ENCODE data around the gene PACS1. TPM values are rescaled to one million over a fixed set of nuclear protein-coding genes. Genes with fewer than 3 reads are reported as not detected.
"Not testable (repeated sequence)": the region's sequence is repeated elsewhere in the genome, so short reads cannot be mapped to it uniquely, and the experiment has no call there.

The PACS1 gene
- total RNA-seq, 1 experiment from 2014 or later: 33.5 TPM

DNA sequence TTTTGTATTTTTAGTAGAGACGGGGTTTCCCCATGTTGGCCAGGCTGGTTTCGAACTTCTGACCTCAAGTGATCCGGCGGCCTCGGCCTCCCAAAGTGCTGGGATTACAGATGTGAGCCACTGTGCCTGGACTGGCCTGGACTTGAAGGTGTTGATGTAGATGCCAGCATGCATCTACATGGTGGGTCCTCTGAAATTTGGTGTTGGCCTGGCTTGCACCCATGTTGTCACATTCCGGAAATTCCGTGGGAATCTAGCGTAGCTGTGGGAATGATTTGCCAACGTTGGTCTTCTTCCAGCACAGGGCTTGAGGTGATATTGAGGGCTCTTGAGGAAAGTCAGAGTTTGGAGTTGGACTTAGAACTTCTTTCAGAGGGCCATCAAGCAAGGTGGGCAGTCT is 6.5 kb downstream of the PACS1 start:
- peaks cover 37% of the 10 kb centered on the region for H3K36me3 Mint-ChIP-seq (ENCODE audit: insufficient read depth, unreplicated experiment)
- TF ChIP-seq, protein P1, sequence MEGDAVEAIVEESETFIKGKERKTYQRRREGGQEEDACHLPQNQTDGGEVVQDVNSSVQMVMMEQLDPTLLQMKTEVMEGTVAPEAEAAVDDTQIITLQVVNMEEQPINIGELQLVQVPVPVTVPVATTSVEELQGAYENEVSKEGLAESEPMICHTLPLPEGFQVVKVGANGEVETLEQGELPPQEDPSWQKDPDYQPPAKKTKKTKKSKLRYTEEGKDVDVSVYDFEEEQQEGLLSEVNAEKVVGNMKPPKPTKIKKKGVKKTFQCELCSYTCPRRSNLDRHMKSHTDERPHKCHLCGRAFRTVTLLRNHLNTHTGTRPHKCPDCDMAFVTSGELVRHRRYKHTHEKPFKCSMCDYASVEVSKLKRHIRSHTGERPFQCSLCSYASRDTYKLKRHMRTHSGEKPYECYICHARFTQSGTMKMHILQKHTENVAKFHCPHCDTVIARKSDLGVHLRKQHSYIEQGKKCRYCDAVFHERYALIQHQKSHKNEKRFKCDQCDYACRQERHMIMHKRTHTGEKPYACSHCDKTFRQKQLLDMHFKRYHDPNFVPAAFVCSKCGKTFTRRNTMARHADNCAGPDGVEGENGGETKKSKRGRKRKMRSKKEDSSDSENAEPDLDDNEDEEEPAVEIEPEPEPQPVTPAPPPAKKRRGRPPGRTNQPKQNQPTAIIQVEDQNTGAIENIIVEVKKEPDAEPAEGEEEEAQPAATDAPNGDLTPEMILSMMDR (IDR thresholded peaks at IDR 0.05; ENCODE audit: unreplicated experiment): no peak
- H3K27me3 Mint-ChIP-seq (ENCODE audit: insufficient read depth, unreplicated experiment): no peaks in the 10 kb centered on the region
- no peak overlapping the region for H3K27ac Mint-ChIP-seq (ENCODE audit: low read depth, unreplicated experiment)
- no peaks in the 10 kb centered on the region for H3K9me3 Mint-ChIP-seq (ENCODE audit: unreplicated experiment)
- DNase-seq (ENCODE audit: unreplicated experiment): no peak
- BruUV-seq (replicated peaks): no TSS peak
- intact Hi-C loops (cut with micrococcal nuclease): no loop called here
- CTCF ChIA-PET: interaction anchor here (0.6 to 1.6 kb wide), 4 partner anchors 9 to 56 kb away, joined by 3 to 8 read pairs (median 3); no protein-coding TSS in a partner anchor
- peaks cover 36% of the 10 kb centered on the region for H3K4me1 Mint-ChIP-seq (ENCODE audit: insufficient read depth, unreplicated experiment)
- POLR2A ChIA-PET: no interaction called here
- H3K4me3 Mint-ChIP-seq (ENCODE audit: unreplicated experiment): no peak overlapping the region

DNA sequence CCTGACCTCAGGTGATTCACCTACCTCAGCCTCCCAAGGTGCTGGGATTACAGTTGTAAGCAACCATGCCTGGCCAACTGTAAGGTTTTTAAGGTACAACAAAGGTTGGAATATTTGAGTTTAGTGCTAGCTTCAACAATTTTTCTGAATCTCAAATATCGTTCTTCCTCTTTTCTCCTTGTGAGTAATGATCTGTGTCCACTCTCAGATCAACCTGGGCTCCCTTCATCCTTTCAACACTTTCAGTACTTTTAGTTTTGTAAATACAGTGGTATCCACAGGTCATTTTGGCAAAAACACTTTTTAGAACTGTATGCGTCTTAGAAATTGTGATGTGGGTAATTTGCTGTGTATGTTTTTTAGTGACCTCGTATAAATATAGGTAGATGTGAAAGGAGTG is 7.9 kb downstream of the PACS1 start:
- H3K27ac Mint-ChIP-seq (ENCODE audit: low read depth, unreplicated experiment): no peak overlapping the region
- no peaks in the 10 kb centered on the region for H3K27me3 Mint-ChIP-seq (ENCODE audit: insufficient read depth, unreplicated experiment)
- H3K36me3 Mint-ChIP-seq (ENCODE audit: insufficient read depth, unreplicated experiment): peaks cover 37% of the 10 kb centered on the region
- CTCF ChIA-PET: interaction anchor here (0.6 to 1.6 kb wide), 4 partner anchors 10 to 168 kb away, joined by 3 to 8 read pairs (median 3); no protein-coding TSS in a partner anchor
- H3K9me3 Mint-ChIP-seq (ENCODE audit: unreplicated experiment): no peaks in the 10 kb centered on the region
- BruUV-seq (replicated peaks): no TSS peak
- peaks cover 32% of the 10 kb centered on the region for H3K4me1 Mint-ChIP-seq (ENCODE audit: insufficient read depth, unreplicated experiment)
- intact Hi-C loops (cut with micrococcal nuclease): no loop called here
- DNase-seq (ENCODE audit: unreplicated experiment): no peak
- TF ChIP-seq, protein P1 (IDR thresholded peaks at IDR 0.05; ENCODE audit: unreplicated experiment): no peak
- POLR2A ChIA-PET: interaction anchor here (1.1 kb wide), 1 partner anchor 26 kb away, joined by 3 read pairs; the partner anchor contains the start of gene SF3B2
- no peak overlapping the region for H3K4me3 Mint-ChIP-seq (ENCODE audit: unreplicated experiment)

DNA sequence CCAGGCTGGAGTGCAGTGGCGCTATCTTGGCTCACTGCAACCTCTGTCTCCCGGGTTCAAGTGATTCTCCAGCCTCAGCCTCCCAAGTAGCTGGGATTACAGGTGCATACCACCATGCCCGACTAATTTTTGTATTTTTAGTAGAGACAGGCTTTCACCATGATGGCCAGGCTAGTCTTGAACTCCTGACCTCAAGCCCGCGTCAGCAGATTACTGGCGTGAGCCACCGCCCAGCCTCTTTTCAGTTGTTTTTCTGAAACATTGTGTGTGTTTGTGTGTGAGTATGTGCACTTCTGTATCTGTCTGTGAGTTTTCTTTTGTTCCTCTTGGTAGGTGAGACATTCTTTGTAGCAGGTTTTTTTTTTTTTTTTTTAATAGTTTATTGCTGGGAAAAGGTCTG is 8.9 kb downstream of the PACS1 start:
- ChIA-PET POLR2A (interaction anchor here (0.7 to 1.4 kb wide), 5 partner anchors 8 to 338 kb away, joined by 3 to 6 read pairs (median 3); partner anchors contain the start of genes PACS1 and SF3B2), CTCF (interaction anchor here (0.6 to 0.7 kb wide), 3 partner anchors 10 to 188 kb away, joined by 3 read pairs; partner anchors contain the start of genes CCDC85B and SF3B2)
- BruUV-seq (replicated peaks); DNase-seq (ENCODE audit: unreplicated experiment); H3K27me3 Mint-ChIP-seq (ENCODE audit: insufficient read depth, unreplicated experiment); H3K4me3 Mint-ChIP-seq (ENCODE audit: unreplicated experiment); H3K9me3 Mint-ChIP-seq (ENCODE audit: unreplicated experiment); H3K27ac Mint-ChIP-seq (ENCODE audit: low read depth, unreplicated experiment); intact Hi-C loops (cut with micrococcal nuclease): not testable (repeated sequence)
- Mint-ChIP-seq H3K4me1 (ENCODE audit: insufficient read depth, unreplicated experiment) (peaks cover 39% of the 10 kb centered on the region), H3K36me3 (ENCODE audit: insufficient read depth, unreplicated experiment) (peaks cover 32% of the 10 kb centered on the region)

DNA sequence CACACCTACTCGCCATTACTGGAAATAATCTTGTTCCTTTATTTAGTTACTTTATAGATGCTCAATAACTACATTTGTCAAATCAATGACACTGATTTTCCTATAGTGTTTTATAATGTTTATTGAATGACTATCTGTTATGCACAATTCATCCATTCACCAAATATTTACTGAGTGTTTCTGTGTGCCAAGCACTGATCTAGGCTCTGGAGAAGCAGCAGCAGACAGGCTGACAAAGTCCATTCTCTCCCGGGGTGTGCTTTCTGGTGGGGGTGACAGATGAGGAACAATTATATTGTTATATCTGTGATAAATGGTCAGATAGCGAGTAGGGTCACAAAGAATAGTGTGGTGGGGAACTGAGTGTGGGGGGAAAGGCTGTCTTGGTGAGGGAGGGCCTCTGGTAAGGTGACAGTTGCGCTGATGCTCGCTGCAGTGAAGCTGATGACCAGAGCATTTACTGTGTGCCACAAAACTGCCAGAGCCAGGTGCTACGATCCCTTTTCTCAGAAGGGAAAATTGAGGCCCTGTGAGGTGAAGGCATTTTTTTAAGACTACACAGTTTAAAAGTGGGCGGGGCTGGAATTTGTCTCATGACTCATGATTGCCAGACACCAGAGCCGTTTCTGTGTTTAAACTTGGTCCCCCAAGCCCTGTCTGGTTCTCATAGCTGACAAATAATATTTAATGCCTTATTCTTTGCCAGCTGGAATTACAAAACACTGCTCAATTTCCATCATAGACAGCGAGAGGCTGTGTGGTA is 10.2 kb downstream of the PACS1 start:
- H3K36me3 Mint-ChIP-seq (ENCODE audit: insufficient read depth, unreplicated experiment): peaks cover 20% of the 10 kb centered on the region
- no peaks in the 10 kb centered on the region for H3K9me3 Mint-ChIP-seq (ENCODE audit: unreplicated experiment)
- BruUV-seq (replicated peaks): no TSS peak
- H3K27me3 Mint-ChIP-seq (ENCODE audit: insufficient read depth, unreplicated experiment): no peaks in the 10 kb centered on the region
- H3K27ac Mint-ChIP-seq (ENCODE audit: low read depth, unreplicated experiment): peak overlapping the region; percentile 87
- intact Hi-C loops (cut with micrococcal nuclease): no loop called here
- ChIA-PET POLR2A (interaction anchor here (0.8 to 2.0 kb wide), 8 partner anchors 9 to 188 kb away, joined by 3 to 22 read pairs (median 5); partner anchors contain the start of genes PACS1 and SF3B2), CTCF (interaction anchor here (0.6 to 2.8 kb wide), 5 partner anchors 9 to 814 kb away, joined by 3 to 20 read pairs (median 3); partner anchors contain the start of gene KAT5)
- no peak overlapping the region for H3K4me3 Mint-ChIP-seq (ENCODE audit: unreplicated experiment)
- TF ChIP-seq, protein P1 (IDR thresholded peaks at IDR 0.05; ENCODE audit: unreplicated experiment): no peak
- DNase-seq (ENCODE audit: unreplicated experiment): peak; percentile 80
- H3K4me1 Mint-ChIP-seq (ENCODE audit: insufficient read depth, unreplicated experiment): peaks cover 44% of the 10 kb centered on the region

Measured in MCF 10A (cell line).